ENCODE data around the gene KLHL10.
A peak's percentile ranks its signal among the peaks of the same experiment; 100 is the strongest.
"Not testable (repeated sequence)": the region's sequence is repeated elsewhere in the genome, so short reads cannot be mapped to it uniquely, and the experiment has no call there.

Gene KLHL10

DNA sequence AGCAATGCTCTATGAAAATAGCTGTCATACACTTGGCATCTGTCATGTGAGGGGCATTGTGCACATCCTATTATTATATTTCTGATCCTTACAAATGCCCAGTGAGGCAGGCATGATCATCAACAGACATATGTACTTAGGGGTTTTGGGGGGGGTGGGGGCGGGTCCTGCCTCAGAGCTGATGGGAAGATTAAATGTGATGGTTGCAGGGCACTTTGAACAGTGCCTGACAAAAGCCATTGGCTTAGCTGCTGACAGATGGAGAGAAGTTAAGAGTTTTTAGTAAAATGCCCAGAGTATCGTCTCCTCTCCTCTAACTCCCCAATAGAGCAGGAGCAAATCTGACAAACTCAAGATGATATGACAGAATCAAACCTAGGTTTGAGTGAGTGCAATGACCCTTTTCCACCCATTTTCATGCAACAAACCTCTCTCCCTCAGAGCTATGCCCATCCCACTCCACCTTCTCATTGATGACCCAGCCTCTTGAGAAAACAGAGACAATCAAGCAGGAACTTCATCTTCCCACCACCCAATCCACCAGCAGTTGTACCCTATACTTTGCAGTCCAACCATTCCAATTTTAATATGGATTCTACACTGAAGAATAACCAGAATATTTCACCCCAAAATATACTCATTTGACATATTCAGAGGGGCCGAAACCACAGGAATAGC is 22.8 kb downstream of the KLHL10 start:
- no peak for DNase-seq

DNA sequence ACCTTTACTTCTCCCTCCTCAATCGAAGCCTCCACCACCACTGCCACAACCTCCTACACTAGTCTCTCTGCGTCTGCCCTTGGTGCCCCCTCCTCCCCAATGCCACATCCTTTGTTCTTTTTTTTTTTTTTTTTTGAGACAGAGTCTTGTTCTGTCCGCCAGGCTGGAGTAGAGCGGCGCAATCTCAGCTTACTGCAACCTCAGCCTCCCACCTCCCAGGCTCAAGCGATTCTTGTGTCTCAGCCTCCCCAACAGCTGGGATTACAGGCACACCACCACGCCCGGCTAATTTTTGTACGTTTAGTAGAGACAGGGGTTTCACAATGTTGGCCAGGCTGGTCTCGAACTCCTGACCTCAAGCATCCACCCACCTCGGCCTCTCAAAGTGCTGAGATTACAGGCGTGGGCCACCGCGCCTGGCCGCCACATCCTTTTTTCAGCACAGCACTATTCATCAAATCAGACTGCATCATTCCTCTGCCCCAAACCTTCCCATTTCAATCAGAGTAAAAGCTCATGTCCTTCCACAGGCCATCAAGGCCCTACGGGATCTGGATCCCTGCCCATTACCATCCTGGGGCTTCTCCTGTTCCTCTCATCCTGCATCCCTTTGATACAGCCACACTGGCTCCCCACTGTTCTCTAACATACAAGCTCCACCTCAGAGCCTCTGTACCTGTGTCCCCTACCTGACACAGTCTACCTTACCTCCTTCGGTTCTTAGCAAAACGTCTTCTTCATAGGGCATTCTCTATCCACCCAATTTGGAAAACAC is 25.6 kb downstream of the KLHL10 start:
- DNase-seq: peak; percentile 14

DNA sequence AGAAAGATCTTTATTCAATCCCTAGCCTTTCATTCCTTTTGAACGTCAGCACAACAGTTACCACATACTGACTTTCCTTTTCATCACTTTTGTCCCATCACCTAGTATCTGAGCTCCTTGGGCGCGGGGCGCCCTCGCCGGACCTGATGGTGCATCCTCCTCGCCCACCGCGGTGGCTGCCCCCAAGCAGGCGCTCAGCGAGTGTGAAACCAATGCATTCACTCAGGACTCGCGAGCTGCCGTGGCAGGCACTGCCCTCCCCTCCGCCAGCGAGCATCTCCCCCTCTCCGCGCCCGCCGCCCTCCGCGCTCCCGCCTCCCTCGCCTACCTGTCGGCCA is 26.8 kb downstream of the KLHL10 start:
- no peak for DNase-seq

DNA sequence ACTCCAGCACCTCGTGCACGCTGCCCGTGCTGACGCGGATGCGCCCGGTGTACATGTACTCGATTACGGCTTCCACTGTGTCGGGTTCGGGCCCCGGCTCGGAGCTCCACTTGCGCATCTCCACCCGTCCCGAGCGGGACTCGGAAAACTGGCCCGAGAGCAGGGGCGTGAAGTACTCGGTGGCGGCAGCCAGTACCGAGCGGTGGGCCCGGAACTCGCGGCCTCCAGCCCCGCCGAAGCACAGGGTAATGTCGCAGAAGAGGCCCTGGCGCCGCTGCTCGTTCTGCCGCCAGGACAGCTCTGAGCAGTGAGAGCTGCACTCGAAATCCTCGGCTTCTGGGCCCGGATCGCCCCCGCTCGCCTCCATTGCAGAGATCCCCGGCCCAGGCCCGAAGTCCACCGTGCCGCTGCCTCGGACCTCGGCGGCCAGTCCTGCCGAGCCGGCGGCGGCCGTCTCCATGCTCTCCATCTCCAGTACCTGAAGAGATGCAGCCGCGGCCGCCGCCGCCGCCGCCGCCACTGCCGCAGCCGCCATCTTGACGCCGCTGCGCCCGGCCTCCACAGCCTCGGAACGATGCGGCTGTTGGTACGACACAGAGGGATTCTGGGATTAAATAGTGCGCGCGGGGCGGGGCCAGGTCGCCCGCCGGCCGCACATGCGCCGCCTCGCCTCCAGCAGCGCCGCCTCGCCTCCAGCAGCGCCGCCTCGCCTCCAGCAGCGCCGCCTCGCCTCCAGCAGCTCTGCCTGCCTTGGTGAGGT is 27.4 kb downstream of the KLHL10 start, which contains the start of gene KLHL11:
Gene KLHL11, minus strand, starts transcription at position 588 of the 760 bp plus-strand sequence. Its CDS starts 53 bp downstream, at position 535.
- DNase-seq: peak; percentile 90

DNA sequence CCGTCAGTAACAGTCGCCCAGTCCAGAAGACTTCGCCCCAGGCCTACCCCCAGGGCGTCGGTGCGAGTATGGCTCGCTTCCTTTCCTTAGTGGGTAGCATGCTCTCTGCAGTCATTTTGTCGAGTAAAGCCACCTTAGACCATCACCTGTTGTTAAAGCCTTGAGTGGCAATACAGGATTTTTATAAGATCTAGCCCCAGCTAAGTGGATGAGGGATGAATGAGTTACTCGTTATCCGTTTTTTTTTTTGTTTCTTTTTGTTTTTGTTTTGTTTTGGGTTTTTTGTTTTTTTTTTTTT is 27.9 kb downstream of the KLHL10 start:
- no peak for DNase-seq

DNA sequence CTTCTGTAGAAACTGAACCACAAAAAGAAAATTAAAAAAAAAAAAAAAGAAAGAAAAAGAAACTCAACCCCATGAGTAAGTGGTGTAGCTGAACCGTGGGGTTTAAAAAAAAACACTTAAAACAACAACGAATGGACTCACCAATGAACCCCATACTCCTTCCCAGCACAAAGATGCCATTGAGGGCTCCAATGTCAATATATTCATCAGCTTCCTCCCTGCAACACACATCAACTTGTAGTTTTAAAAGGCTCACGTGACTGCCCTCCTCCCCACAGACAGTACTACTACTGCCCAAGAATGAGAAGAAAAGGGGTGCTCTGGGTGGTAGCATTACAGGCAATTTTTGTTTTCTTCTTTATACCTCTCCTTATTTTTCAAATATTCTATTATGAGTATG is 30.9 kb downstream of the KLHL10 start:
- no peak for DNase-seq

DNA sequence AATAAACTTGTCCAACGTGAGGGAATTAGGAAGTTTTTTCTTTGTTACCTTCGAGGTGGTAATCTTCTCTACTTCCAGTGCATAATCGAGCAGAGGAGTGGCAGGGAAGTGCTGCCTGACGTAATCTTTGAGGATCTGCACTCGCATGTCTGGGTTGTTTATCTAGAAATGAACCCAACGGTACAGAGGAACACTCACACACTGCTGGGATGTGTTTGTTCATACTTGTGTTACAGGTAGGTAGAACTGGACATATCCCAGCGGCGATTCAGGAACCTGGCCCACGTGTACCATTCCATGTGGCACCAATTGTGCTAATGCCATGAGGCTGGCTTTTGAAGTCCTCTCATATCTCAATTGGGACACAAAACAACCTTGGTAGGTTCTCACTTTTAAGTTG is 31.8 kb downstream of the KLHL10 start:
- no peak for DNase-seq

DNA sequence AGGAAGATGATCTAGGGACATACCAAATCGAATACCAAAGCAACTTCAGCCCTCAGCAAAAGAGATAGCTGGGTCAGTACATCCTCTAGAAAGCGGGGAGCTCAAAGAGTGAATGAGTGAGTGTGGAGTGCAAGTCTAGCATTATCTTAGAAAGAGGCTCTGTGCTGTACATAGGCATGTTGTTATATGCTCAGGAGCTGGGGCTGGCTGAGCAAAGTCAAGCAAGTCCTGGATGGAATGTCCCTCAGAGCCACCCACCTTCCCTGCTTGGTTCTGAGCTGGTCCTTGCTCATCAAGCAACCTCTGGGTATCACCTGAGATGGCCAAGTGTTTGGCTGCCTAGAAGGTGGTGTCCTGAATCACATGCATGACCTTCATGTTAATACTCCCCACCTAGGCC is 32.5 kb downstream of the KLHL10 start:
- no peak for DNase-seq

DNA sequence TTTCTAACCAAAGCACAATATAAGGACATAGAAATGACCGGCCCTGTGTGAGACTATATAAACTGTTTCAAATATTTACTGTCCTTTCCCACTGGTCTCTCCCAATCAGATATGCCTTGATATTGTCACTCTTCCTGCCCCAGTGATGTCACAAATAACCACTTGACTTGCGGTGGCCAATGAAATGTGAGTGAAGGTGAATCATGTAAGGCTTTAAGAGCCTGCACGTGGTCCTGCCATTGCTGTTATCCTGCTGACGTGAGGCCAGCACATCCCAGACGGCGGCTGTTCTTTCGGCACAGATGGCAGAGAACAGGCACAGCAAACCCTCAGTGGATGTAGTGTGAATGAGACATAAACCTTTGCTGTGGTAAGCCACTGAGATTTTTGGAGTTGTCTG is 33.0 kb downstream of the KLHL10 start:
- DNase-seq: no peak

DNA sequence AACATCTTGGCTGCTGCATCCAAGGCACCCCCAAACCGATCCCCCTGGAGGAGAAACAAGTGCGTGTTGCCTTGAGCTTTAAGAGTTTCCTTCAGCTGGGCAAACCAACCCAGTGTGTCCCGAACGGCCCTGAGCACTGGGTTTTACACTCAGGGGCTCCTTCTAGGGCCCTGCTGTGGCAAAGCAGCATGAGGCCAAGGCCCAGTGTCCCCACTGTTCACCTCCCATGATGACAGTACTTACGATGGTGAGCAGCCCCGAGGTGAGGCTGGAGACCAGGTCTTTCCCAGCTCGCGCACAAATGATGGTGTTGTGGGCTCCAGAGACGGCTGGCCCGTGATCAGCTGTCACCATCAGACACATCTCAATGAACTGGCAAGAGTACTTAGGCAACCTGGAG is 34.2 kb downstream of the KLHL10 start:
- no peak for DNase-seq

DNA sequence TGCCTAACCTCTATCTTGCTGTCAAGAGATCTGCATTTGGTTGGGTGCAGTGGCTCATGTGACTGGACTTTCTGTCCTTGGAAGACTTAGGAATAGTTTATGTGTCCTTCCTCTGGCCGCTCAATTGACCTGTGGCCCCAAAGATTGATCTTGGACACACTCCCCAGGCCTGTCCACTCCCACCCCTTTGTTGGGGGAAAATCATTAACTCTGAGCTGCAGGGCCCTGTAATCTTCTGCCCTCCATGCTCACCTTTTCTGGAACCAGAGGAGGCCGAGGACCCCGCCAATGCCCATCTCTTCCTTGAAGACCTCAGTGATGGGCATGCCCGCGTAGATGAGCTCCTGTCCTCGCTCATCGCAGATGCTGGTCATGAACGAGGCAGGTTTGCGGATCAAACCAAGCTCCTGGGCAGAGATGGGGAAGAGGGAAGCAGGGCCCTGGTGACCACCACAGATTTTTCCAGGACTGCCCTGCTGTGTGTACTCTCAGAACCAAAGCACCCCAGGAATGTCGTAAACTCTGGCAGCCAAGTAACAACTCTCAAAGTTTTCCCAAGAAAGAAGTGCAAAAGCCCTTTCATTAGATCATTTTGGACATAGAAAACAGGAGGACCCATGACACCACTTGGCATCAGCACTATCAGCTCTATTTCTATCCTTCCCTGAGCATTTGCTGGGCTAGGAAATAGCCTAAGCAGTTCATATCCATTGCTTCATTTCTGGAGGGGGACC is 36.1 kb downstream of the KLHL10 start:
- no peak for DNase-seq

DNA sequence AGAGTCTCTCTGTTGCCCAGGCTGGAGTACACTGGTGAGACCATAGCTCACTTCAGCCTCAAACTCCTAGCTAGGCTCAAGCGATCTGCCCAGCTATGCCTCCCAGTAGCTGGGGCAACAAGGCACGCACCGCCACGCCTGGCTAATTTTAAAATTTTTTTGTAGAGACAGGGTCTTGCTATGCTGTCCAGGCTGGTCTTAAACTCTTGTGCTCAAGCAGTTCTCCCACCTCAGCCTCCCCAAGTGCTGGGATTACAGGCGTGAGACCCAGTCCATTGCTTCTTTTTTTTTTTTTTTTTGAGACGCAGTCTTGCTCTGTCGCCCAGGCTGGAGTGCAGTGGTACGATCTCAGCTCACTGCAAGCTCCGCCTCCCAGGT is 36.7 kb downstream of the KLHL10 start:
- DNase-seq: not testable (repeated sequence)

DNA sequence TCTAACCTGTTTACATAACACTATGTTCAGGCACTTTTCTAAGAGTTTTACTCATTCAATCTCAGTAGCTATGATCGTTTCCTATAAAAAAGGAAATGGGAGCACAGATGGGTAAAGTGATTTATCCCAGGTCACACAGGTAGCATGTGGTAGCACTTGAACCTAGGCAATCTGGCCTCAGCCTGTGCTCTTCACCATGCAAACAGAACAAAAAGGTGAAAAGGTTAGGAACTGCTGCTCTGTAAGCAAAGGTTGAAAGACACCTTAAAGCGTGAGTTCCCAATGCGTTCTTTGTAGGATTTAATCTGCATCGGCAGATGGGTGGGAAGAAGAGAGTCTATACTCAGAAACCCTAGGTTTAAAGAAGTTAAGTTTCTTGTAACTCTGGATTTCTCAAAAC is 42.5 kb downstream of the KLHL10 start:
- no peak for DNase-seq

DNA sequence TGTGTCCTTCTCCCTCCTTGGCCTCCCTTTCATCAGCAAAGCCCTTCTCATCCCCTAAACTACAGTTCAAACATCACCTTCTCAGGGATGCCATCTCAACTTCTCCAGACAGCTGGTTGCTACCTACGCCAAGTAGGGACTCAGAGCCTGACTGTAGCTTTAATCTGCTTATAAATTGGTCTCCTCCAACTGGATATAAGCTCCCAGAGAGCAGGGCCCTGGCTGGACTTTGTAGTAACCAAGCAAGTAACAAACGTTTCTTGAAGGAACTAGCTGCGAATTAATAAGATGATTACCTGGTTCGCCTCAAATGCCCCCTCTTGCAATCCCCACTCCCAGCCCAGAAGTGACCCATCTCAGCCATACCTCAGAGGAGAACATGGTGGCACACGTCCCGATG is 45.1 kb downstream of the KLHL10 start:
- DNase-seq: no peak

DNA sequence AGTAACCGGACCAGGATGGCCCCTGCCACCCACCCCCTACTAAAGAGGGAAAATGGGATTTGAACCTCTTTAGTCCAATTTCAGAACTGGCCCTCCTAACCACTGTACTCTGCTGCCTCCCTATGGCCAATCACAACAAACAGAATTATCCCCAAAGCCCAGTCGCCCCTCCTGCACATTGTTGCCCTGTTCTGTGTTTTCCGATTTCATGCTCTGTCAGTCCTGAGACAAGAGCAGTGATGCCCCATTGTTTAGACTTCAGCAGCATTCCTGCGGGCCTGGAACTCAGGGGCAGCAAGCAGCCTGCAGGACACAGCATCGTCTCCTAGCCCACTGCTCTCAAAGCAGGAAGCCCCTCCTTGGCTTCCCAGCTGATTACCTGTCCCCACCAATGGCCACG is 48.1 kb downstream of the KLHL10 start:
- no peak for DNase-seq

DNA sequence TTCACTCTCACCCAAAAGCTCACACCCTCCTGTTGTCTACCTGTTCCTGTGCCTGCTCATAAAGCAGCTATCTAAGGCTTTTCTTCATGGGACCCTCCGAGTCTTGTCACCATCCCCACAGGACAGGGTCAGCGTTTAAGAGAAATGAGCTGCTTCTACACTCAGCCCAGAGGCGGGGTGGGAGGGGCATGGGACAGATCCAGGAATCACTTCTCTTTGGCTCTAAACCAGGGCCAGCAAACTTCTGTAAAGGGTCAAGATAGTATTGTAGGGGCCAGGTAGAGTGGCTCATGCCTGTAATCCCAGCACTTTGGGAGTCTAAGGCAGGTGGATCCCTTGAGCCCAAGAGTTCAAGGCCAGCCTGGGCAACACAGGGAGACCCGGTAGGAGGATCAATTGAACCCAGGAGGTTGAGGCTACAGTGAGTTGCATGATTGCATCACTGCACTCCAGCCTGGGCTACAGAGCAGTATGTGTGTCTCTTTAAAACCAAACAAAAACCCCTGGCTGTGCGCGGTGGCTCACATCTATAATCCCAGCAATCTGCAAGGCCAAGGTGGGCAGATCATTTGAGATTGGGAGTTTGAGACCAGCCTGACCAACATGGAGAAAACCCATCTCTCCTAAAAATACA is 50.8 kb downstream of the KLHL10 start:
- no peak for DNase-seq

DNA sequence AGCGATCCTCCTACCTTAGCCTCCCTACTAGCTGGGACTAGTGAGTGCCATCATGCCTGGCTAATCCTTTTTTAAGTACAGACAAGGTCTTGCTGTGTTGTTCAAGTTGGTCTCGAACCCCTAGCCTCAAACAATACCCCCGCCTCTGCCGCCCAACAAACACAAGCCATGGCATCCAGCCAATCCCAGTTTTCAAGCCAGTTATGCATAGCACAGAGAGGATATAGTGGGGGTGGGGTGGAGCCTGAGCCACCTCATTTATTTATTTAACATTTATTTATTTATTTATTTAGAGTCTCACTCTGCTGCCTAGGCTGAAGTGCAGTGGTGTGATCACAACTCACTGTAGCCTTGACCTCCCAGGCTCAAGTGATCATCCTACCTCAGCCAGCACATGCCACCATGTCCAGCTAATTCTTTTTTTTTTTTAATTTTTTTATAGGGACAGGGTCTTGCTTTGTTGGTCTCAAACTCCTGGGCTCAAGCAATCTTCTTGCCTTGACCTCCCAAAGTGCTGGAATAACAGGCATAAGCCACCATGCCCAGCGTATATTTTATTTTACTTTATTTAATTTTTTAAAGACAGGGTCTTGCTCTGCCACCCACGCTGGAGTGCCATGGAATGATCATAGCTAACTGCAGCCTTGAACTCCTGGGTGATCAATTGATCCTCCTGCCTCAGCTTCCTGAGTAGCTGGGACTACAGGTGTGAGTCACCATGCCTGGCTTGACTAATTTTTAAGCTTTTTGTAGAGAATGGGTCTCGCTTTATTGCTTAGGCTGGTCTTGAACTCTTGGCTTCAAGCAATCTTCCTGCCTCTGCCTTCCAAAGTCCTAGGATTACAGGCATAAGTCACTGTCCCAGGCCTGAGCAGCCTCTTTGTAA is 53.8 kb downstream of the KLHL10 start:
- no peak for DNase-seq

DNA sequence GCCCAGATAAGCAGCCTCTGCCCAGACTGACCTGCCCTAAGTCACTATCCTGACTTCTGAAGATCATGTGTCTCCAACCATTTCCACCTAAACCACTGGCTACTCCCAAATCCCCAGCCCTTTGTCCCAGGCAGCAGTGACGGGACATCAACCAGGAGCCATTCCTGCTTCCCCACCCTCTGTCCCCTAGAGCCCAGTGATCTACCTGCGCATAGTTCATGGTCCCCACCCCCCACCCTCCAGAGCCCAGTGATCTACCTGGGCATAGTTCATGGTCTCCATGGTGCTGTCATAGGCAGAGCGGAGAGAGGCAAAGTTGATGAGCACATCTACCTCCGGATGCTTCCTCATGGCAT is 54.4 kb downstream of the KLHL10 start:
- no peak for DNase-seq

DNA sequence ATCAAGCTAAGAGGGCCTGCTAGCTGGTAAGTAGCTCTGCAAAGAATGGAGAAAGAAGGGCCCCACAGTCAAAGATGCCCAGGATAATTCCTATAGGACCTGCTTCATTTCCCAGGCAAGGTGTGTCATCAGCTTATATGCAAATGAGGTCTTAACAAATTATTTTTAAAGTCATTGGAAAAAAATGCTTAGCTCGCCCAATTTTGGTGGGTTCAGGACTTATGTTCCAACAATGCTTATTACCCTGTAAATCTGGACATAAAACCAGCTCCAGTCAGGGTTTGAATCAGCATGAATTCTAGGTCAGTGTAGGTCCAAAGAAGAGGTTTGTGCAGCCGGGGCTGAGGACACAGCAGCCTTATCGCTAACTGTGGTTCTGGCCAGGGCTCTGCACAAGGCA is 55.8 kb downstream of the KLHL10 start:
- DNase-seq: no peak

DNA sequence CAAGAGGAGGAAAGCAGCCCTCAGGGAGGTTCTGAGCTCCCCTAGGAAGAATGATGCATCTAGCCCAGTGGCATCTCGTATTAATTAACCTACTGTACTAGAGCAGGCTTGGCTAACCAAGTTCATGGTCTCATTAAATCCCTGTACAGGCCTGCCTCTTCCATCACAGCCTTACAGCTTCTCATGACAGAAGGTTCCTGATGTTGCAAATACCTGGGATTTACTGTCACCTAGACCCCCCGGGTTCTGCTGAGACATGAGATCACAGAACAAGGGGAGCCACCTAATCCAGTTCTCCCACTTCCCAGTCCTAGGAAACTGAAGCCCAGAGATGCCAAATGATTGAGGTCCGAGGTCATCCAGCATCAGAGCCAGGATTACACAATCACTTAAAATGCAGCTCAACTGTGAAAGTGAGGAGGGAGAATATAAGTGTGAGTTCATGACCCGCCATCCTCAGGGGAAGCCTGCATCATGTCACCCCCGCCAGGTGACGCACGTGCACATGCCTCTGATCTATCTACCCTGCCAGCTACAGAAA is 57.2 kb downstream of the KLHL10 start:
- no peak for DNase-seq

DNA sequence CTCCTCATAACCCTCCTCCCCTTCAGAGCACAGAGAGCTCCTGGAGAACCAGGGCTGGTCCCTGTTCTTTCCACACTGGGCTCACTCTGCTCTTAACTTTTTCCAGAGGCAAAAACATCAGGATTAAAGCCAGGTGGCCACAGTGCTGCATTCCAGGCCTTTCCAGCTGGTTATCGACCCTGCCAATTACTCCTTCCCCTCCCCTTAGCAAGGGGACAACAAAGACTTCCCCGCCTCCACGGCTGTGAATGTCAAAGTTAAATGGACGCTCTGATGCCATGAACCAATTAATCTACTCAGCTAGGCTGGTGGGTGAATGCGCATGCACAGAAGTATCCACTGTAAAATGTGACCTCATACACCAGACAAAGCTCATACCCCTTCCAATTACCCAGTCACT is 58.0 kb downstream of the KLHL10 start:
- no peak for DNase-seq

DNA sequence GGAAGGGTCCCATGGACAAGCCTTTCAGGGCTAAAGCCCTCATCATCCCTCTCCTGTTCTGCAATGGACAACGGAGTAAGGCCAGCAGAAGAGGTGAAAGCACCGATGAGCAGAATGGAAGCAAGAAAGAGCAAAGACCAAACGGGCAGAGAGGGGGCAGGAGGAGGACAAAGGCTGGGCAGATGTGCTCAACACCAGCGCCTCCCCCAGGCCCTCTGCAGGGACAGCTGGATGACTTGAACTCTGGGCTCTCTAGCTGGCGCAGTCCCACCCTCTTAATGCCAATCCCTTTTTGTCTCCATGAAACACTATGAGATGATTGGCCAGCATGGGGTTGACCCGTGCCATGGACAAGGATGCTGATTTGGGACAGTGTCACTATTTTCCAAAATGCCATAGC is 59.1 kb downstream of the KLHL10 start:
- no peak for DNase-seq

Data from activated naive CD4-positive, alpha-beta T cell treated with anti-CD3 and anti-CD28 coated beads, Interleukin-2, amount 50 U/mL, for 16 hours (primary cell).